IMR-90 (cell line): ENCODE data around the gene UST.

ENCODE experiments used
- CEBPB ChIP-seq: IDR thresholded peaks from 2 replicates; pipeline ENCODE4 v1.6.1; 2012; ENCODE audit warnings: low read depth, low read length, improper control_type of control experiment
- CHD1 ChIP-seq: IDR thresholded peaks from 2 replicates; pipeline ENCODE4 v1.6.1; 2012; ENCODE audit warnings: low read depth, low read length, improper control_type of control experiment
- CTCF ChIP-seq: conservative IDR thresholded peaks from 2 replicates; pipeline ENCODE4 v1.5.1; 2012; ENCODE audit warnings: mild to moderate bottlenecking, low read depth, low read length, improper control_type of control experiment
- ELK1 ChIP-seq: fragments of 150-350 bp; IDR thresholded peaks from 2 replicates; pipeline ENCODE4 v1.6.1; 2016; ENCODE audit warnings: low read depth, mild to moderate bottlenecking, low read length, moderate library complexity, borderline replicate concordance
- MXI1 ChIP-seq: IDR thresholded peaks from 2 replicates; pipeline ENCODE4 v1.6.1; 2012; ENCODE audit warnings: low read depth, mild to moderate bottlenecking, low read length, moderate library complexity, borderline replicate concordance
- POLR2A ChIP-seq: IDR thresholded peaks from 2 replicates; pipeline ENCODE4 v1.6.1; 2012; ENCODE audit warnings: mild to moderate bottlenecking, low read depth, low read length
- RAD21 ChIP-seq: IDR thresholded peaks from 2 replicates; pipeline ENCODE4 v1.6.1; 2012; ENCODE audit warnings: low read length, improper control_type of control experiment
- USF2 ChIP-seq: fragments of 150-350 bp; IDR thresholded peaks from 2 replicates; pipeline ENCODE4 v1.6.1; 2017; ENCODE audit warnings: mild to moderate bottlenecking, antibody characterized with exemption, low read length, low read depth

GRCh38 chr6:148747145-148747470, 278 bp downstream of the UST start:
- TF ChIP-seq CEBPB (no peak), POLR2A (no peak), CHD1 (no peak), ELK1 (no peak), CTCF (no peak), RAD21 (no peak), USF2 (no peak), MXI1 (no peak)
